Measurements from ENCODE around the gene ABLIM3. TPM values are rescaled to one million over a fixed set of nuclear protein-coding genes. Genes with fewer than 3 reads are reported as not detected.
A peak's percentile ranks its signal among the peaks of the same experiment; 100 is the strongest.

The ABLIM3 gene
- total RNA-seq: 4.4 TPM

GRCh38 chr5:149141224-149141956, at the start of gene ABLIM3:
ABLIM3 (plus strand) TSS chr5:149141493; CDS start chr5:149142096, 603 bp downstream.
- peak within 1 kb of the TSS; percentile 23 for H3K4me3 ChIP-seq (ENCODE audit: low read length)
- H3K27me3 ChIP-seq (ENCODE audit: insufficient read depth, low read length): peaks cover 29% of the 10 kb centered on the region
- H3K4me1 ChIP-seq (ENCODE audit: insufficient read depth, low read length): peaks cover 14% of the 10 kb centered on the region

GRCh38 chr5:149093625-149094024, 47.7 kb upstream of the ABLIM3 start:
- H3K27me3 ChIP-seq (ENCODE audit: insufficient read depth, low read length): no peaks in the 10 kb centered on the region
- no peaks in the 10 kb centered on the region for H3K4me1 ChIP-seq (ENCODE audit: insufficient read depth, low read length)
- peaks cover 12% of the 10 kb centered on the region for H3K9me3 ChIP-seq (ENCODE audit: low read depth, low read length)
- H3K4me3 ChIP-seq (ENCODE audit: low read length): no peak overlapping the region

More at GRCh38 chr5:149141224-149141956, at the start of gene ABLIM3:
- no peaks in the 10 kb centered on the region for H3K9me3 ChIP-seq (ENCODE audit: low read depth, low read length)

GRCh38 chr5:149094996-149095395, 46.3 kb upstream of the ABLIM3 start:
- Histone ChIP-seq H3K9me3 (ENCODE audit: low read depth, low read length) (peaks cover 25% of the 10 kb centered on the region), H3K4me1 (ENCODE audit: insufficient read depth, low read length) (no peaks in the 10 kb centered on the region), H3K27me3 (ENCODE audit: insufficient read depth, low read length) (no peaks in the 10 kb centered on the region), H3K4me3 (ENCODE audit: low read length) (no peak overlapping the region)

- no peaks in the 10 kb centered on the region for H3K27me3 ChIP-seq (ENCODE audit: insufficient read depth, low read length)
- peaks cover 36% of the 10 kb centered on the region for H3K9me3 ChIP-seq (ENCODE audit: low read depth, low read length)
- no peak overlapping the region for H3K4me3 ChIP-seq (ENCODE audit: low read length)
- no peaks in the 10 kb centered on the region for H3K4me1 ChIP-seq (ENCODE audit: insufficient read depth, low read length)
Measured at GRCh38 chr5:149099920-149100319, 41.4 kb upstream of the ABLIM3 start.

- Histone ChIP-seq H3K4me3 (ENCODE audit: low read length) (no peak overlapping the region), H3K9me3 (ENCODE audit: low read depth, low read length) (peaks cover 36% of the 10 kb centered on the region), H3K4me1 (ENCODE audit: insufficient read depth, low read length) (no peaks in the 10 kb centered on the region), H3K27me3 (ENCODE audit: insufficient read depth, low read length) (no peaks in the 10 kb centered on the region)
Measured at GRCh38 chr5:149100331-149100730, 41.0 kb upstream of the ABLIM3 start.

GRCh38 chr5:149108651-149109280, 32.5 kb upstream of the ABLIM3 start:
- Histone ChIP-seq H3K4me3 (ENCODE audit: low read length) (no peak overlapping the region), H3K4me1 (ENCODE audit: insufficient read depth, low read length) (no peaks in the 10 kb centered on the region), H3K27me3 (ENCODE audit: insufficient read depth, low read length) (no peaks in the 10 kb centered on the region), H3K9me3 (ENCODE audit: low read depth, low read length) (no peaks in the 10 kb centered on the region)

GRCh38 chr5:149110406-149110805, 30.9 kb upstream of the ABLIM3 start:
- no peaks in the 10 kb centered on the region for H3K9me3 ChIP-seq (ENCODE audit: low read depth, low read length)
- H3K4me3 ChIP-seq (ENCODE audit: low read length): no peak overlapping the region
- no peaks in the 10 kb centered on the region for H3K27me3 ChIP-seq (ENCODE audit: insufficient read depth, low read length)
- H3K4me1 ChIP-seq (ENCODE audit: insufficient read depth, low read length): peaks cover 5% of the 10 kb centered on the region

GRCh38 chr5:149113669-149114068, 27.6 kb upstream of the ABLIM3 start:
- H3K4me1 ChIP-seq (ENCODE audit: insufficient read depth, low read length): peaks cover 5% of the 10 kb centered on the region
- peaks cover 12% of the 10 kb centered on the region for H3K27me3 ChIP-seq (ENCODE audit: insufficient read depth, low read length)
- no peaks in the 10 kb centered on the region for H3K9me3 ChIP-seq (ENCODE audit: low read depth, low read length)
- no peak overlapping the region for H3K4me3 ChIP-seq (ENCODE audit: low read length)

GRCh38 chr5:149114403-149115312, 26.6 kb upstream of the ABLIM3 start:
- H3K27me3 ChIP-seq (ENCODE audit: insufficient read depth, low read length): peaks cover 14% of the 10 kb centered on the region
- peaks cover 5% of the 10 kb centered on the region for H3K4me1 ChIP-seq (ENCODE audit: insufficient read depth, low read length)
- no peaks in the 10 kb centered on the region for H3K9me3 ChIP-seq (ENCODE audit: low read depth, low read length)
- no peak overlapping the region for H3K4me3 ChIP-seq (ENCODE audit: low read length)

- no peaks in the 10 kb centered on the region for H3K9me3 ChIP-seq (ENCODE audit: low read depth, low read length)
- peaks cover 16% of the 10 kb centered on the region for H3K27me3 ChIP-seq (ENCODE audit: insufficient read depth, low read length)
- peaks cover 5% of the 10 kb centered on the region for H3K4me1 ChIP-seq (ENCODE audit: insufficient read depth, low read length)
- no peak overlapping the region for H3K4me3 ChIP-seq (ENCODE audit: low read length)
Measured at GRCh38 chr5:149117970-149118369, 23.3 kb upstream of the ABLIM3 start.

- no peak overlapping the region for H3K4me3 ChIP-seq (ENCODE audit: low read length)
- peaks cover 5% of the 10 kb centered on the region for H3K4me1 ChIP-seq (ENCODE audit: insufficient read depth, low read length)
- H3K9me3 ChIP-seq (ENCODE audit: low read depth, low read length): no peaks in the 10 kb centered on the region
- peaks cover 16% of the 10 kb centered on the region for H3K27me3 ChIP-seq (ENCODE audit: insufficient read depth, low read length)
Measured at GRCh38 chr5:149118463-149118862, 22.8 kb upstream of the ABLIM3 start.

GRCh38 chr5:149121145-149121544, 20.1 kb upstream of the ABLIM3 start:
- Histone ChIP-seq H3K27me3 (ENCODE audit: insufficient read depth, low read length) (peaks cover 16% of the 10 kb centered on the region), H3K4me1 (ENCODE audit: insufficient read depth, low read length) (no peaks in the 10 kb centered on the region), H3K4me3 (ENCODE audit: low read length) (no peak overlapping the region), H3K9me3 (ENCODE audit: low read depth, low read length) (no peaks in the 10 kb centered on the region)

GRCh38 chr5:149123211-149123610, 18.1 kb upstream of the ABLIM3 start:
- Histone ChIP-seq H3K27me3 (ENCODE audit: insufficient read depth, low read length) (peaks cover 8% of the 10 kb centered on the region), H3K4me1 (ENCODE audit: insufficient read depth, low read length) (no peaks in the 10 kb centered on the region), H3K9me3 (ENCODE audit: low read depth, low read length) (no peaks in the 10 kb centered on the region), H3K4me3 (ENCODE audit: low read length) (no peak overlapping the region)

- H3K27me3 ChIP-seq (ENCODE audit: insufficient read depth, low read length): no peaks in the 10 kb centered on the region
- H3K4me1 ChIP-seq (ENCODE audit: insufficient read depth, low read length): no peaks in the 10 kb centered on the region
- no peaks in the 10 kb centered on the region for H3K9me3 ChIP-seq (ENCODE audit: low read depth, low read length)
- no peak overlapping the region for H3K4me3 ChIP-seq (ENCODE audit: low read length)
Measured at GRCh38 chr5:149125386-149125891, 15.9 kb upstream of the ABLIM3 start.

- Histone ChIP-seq H3K27me3 (ENCODE audit: insufficient read depth, low read length) (no peaks in the 10 kb centered on the region), H3K9me3 (ENCODE audit: low read depth, low read length) (no peaks in the 10 kb centered on the region), H3K4me1 (ENCODE audit: insufficient read depth, low read length) (no peaks in the 10 kb centered on the region), H3K4me3 (ENCODE audit: low read length) (no peak overlapping the region)
Measured at GRCh38 chr5:149126906-149127305, 14.4 kb upstream of the ABLIM3 start.
